ENCODE results near the gene MSL3.

DNA sequence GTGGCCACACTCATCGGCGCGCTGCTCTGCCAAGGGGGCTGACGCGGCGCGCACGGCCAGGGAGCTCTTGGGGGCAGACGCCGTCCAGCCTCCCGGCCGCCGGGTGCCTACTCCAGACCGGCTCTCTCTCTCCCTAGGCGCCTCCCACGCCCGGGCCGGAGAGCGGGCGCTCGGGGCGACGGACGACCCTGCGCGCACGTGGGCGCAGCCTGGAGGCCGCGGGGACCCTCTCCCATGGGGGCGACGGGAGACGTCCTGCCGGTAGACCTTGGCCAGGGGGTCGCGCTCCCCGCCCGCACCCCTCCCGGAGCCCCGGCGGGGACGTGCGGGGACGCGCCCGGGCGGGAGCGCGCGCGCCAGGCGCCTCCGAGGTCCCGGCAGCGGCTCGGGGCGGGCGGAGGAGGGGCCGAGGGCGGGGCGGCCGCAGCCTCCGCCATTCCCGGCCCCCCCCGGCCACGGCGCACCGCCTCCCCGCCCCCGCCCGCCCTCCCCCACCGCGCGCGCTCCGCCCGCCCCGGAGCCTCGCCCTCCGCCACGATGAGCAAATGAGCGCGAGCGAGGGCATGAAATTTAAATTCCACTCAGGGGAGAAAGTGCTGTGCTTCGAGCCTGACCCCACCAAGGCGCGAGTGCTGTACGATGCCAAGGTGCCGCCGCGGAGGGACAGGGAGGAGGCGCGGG is at the start of gene MSL3:
- TF ChIP-seq TCF7L2 (IDR thresholded peaks at IDR 0.05; ENCODE audit: low read depth, low read length) (no peak), POLR2AphosphoS5 (IDR thresholded peaks at IDR 0.05; ENCODE audit: low read depth, low read length) (no peak)
- TF ChIP-seq, protein P1, sequence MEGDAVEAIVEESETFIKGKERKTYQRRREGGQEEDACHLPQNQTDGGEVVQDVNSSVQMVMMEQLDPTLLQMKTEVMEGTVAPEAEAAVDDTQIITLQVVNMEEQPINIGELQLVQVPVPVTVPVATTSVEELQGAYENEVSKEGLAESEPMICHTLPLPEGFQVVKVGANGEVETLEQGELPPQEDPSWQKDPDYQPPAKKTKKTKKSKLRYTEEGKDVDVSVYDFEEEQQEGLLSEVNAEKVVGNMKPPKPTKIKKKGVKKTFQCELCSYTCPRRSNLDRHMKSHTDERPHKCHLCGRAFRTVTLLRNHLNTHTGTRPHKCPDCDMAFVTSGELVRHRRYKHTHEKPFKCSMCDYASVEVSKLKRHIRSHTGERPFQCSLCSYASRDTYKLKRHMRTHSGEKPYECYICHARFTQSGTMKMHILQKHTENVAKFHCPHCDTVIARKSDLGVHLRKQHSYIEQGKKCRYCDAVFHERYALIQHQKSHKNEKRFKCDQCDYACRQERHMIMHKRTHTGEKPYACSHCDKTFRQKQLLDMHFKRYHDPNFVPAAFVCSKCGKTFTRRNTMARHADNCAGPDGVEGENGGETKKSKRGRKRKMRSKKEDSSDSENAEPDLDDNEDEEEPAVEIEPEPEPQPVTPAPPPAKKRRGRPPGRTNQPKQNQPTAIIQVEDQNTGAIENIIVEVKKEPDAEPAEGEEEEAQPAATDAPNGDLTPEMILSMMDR (IDR thresholded peaks at IDR 0.05) = no peak

Measured in Panc1 (cell line).